ENCODE measurements around the gene BLOC1S1.

Gene BLOC1S1

GRCh38 chr12:55708695-55709233 is 7.1 kb upstream of the BLOC1S1 start:
- Histone ChIP-seq H3K4me2 (ENCODE audit: low read depth, low read length, poor library complexity, severe bottlenecking) (peak overlapping the region; percentile 93), H3K4me3 (ENCODE audit: low read length, poor library complexity, severe bottlenecking) (peak overlapping the region; percentile 75), H4K20me1 (ENCODE audit: insufficient read depth, low read length, poor library complexity, severe bottlenecking) (no peaks in the 10 kb centered on the region), H3F3A (ENCODE audit: low read depth) (no peaks in the 10 kb centered on the region), H3K79me2 (ENCODE audit: insufficient read depth, low read length) (no peaks in the 10 kb centered on the region), H3K4me1 (ENCODE audit: insufficient read depth, low read length, poor library complexity, severe bottlenecking) (peaks cover 14% of the 10 kb centered on the region), H2AFZ (ENCODE audit: low read length) (peak overlapping the region; percentile 96), H3K9ac (ENCODE audit: low read depth, low read length, poor library complexity, severe bottlenecking) (peak overlapping the region; percentile 49), H3K9me2 (replicated peaks; ENCODE audit: low read depth, low read length) (no peaks in the 10 kb centered on the region), H3K27me3 (ENCODE audit: insufficient read depth, low read length, poor library complexity, severe bottlenecking) (no peaks in the 10 kb centered on the region), H3K36me3 (ENCODE audit: insufficient read depth, low read length) (no peaks in the 10 kb centered on the region), H3K9me3 (ENCODE audit: insufficient read depth, low read depth, low read length) (no peaks in the 10 kb centered on the region)
- TF ChIP-seq EZH2phosphoT487 (IDR thresholded peaks at IDR 0.05; ENCODE audit: borderline replicate concordance) (no peak), CTCF (conservative IDR thresholded peaks at IDR 0.05; ENCODE audit: low read length) (no peak)

- Histone ChIP-seq H3K9me3 (ENCODE audit: insufficient read depth, low read depth, low read length) (no peaks in the 10 kb centered on the region), H3F3A (ENCODE audit: low read depth) (no peaks in the 10 kb centered on the region), H4K20me1 (ENCODE audit: insufficient read depth, low read length, poor library complexity, severe bottlenecking) (no peaks in the 10 kb centered on the region), H3K36me3 (ENCODE audit: insufficient read depth, low read length) (no peaks in the 10 kb centered on the region), H3K4me1 (ENCODE audit: insufficient read depth, low read length, poor library complexity, severe bottlenecking) (peaks cover 25% of the 10 kb centered on the region), H3K9ac (ENCODE audit: low read depth, low read length, poor library complexity, severe bottlenecking) (no peak overlapping the region), H3K4me3 (ENCODE audit: low read length, poor library complexity, severe bottlenecking) (no peak overlapping the region), H2AFZ (ENCODE audit: low read length) (no peak overlapping the region), H3K79me2 (ENCODE audit: insufficient read depth, low read length) (peaks cover 5% of the 10 kb centered on the region; the same call in 1 of the 2 replicates), H3K4me2 (ENCODE audit: low read depth, low read length, poor library complexity, severe bottlenecking) (no peak overlapping the region), H3K27me3 (ENCODE audit: insufficient read depth, low read length, poor library complexity, severe bottlenecking) (no peaks in the 10 kb centered on the region), H3K9me2 (replicated peaks; ENCODE audit: low read depth, low read length) (no peaks in the 10 kb centered on the region)
- no peak for TF ChIP-seq EZH2phosphoT487 (IDR thresholded peaks at IDR 0.05; ENCODE audit: borderline replicate concordance)
- TF ChIP-seq CTCF (conservative IDR thresholded peaks at IDR 0.05; ENCODE audit: low read length): no peak
These were observed 3.9 kb upstream of the BLOC1S1 start for GRCh38 chr12:55711786-55712553.

GRCh38 chr12:55712700-55713415 is 3.0 kb upstream of the BLOC1S1 start:
- Histone ChIP-seq H3K79me2 (ENCODE audit: insufficient read depth, low read length) (peaks cover 14% of the 10 kb centered on the region; the same call in 1 of the 2 replicates), H3K9ac (ENCODE audit: low read depth, low read length, poor library complexity, severe bottlenecking) (no peak overlapping the region), H3K27me3 (ENCODE audit: insufficient read depth, low read length, poor library complexity, severe bottlenecking) (no peaks in the 10 kb centered on the region), H3K36me3 (ENCODE audit: insufficient read depth, low read length) (no peaks in the 10 kb centered on the region), H3F3A (ENCODE audit: low read depth) (no peaks in the 10 kb centered on the region), H3K9me3 (ENCODE audit: insufficient read depth, low read depth, low read length) (no peaks in the 10 kb centered on the region), H3K4me1 (ENCODE audit: insufficient read depth, low read length, poor library complexity, severe bottlenecking) (peaks cover 32% of the 10 kb centered on the region), H3K4me2 (ENCODE audit: low read depth, low read length, poor library complexity, severe bottlenecking) (no peak overlapping the region), H4K20me1 (ENCODE audit: insufficient read depth, low read length, poor library complexity, severe bottlenecking) (no peaks in the 10 kb centered on the region), H3K9me2 (replicated peaks; ENCODE audit: low read depth, low read length) (no peaks in the 10 kb centered on the region), H2AFZ (ENCODE audit: low read length) (no peak overlapping the region), H3K4me3 (ENCODE audit: low read length, poor library complexity, severe bottlenecking) (no peak overlapping the region)
- no peak for TF ChIP-seq EZH2phosphoT487 (IDR thresholded peaks at IDR 0.05; ENCODE audit: borderline replicate concordance)
- TF ChIP-seq CTCF (conservative IDR thresholded peaks at IDR 0.05; ENCODE audit: low read length): no peak
